GM12878 (cell line): ENCODE data around the gene C4orf17. TPM values are rescaled to one million over a fixed set of nuclear protein-coding genes. Genes with fewer than 3 reads are reported as not detected.

Source experiments
- ATAC-seq: fragments of 200-7000 bp; cut with Tn5 transposase; 3 replicates; pipeline ENCODE4 v1.9.1; 2020; ENCODE audit warnings: mild to moderate bottlenecking, moderate library complexity
- BruUV-seq: library from RNA; stranded (reverse); fragments of 400-500 nt; replicated peaks from 2 replicates; lab custom pipeline; 2021; lab: Mats Ljungman, UMichigan
- CTCF ChIA-PET: fragments of 300-600 bp; sonication (Branson Sonifier 250); formaldehyde crosslinking; extraction: SDS; loops from one replicate; lab custom pipeline; 2021; ENCODE audit warnings: inconsistent platforms; lab: Yijun Ruan, JAX
- POLR2A ChIA-PET: fragments of 350-600 bp; formaldehyde crosslinking; extraction: SDS; loops from one replicate; lab custom pipeline; 2021; ENCODE audit warnings: inconsistent platforms; lab: Charles Lee
- RAD21 ChIA-PET: fragments of 300-600 bp; sonication (Branson Sonifier 250); formaldehyde crosslinking; loops from one replicate; lab custom pipeline; 2023; ENCODE audit warnings: antibody characterized with exemption; ENCODE audit not compliant: unreplicated experiment; lab: Charles Lee
- SMC1A ChIA-PET: fragments of 300-600 bp; sonication (Branson Sonifier 250); formaldehyde crosslinking; loops from one replicate; lab custom pipeline; 2023; ENCODE audit not compliant: unreplicated experiment, uncharacterized antibody; lab: Charles Lee
- DNase-seq: peaks from one replicate; pipeline ENCODE4 v3.0.0-alpha.2; 2011; ENCODE audit warnings: low read depth, low spot score
- FAIRE-seq: peaks from 3 replicates; lab custom pipeline; 2011; peaks lifted over from hg19 to GRCh38; lab: Jason Lieb, UNC
- H2AFZ ChIP-seq: 2 replicates; pipeline ENCODE4 v1.6.0; 2011; ENCODE audit warnings: low read depth, low read length, control low read depth; ENCODE audit not compliant: control insufficient read depth
- H3K27ac ChIP-seq: 2 replicates; pipeline ENCODE4 v1.5.1; 2011; ENCODE audit warnings: control low read depth; ENCODE audit not compliant: control insufficient read depth, insufficient read depth
- H3K27me3 ChIP-seq, 2 experiments: replicated peaks in 1 of 2; 2 replicates each; pipeline versions ENCODE4 v1.6.0 to v1.6.1; 2011; ENCODE audit warnings: low read length in 1 of 2; ENCODE audit not compliant: control insufficient read depth in 2 of 2, insufficient read depth in 2 of 2
- H3K36me3 ChIP-seq, 2 experiments: 2 replicates each; pipeline ENCODE4 v1.5.1; 2011; ENCODE audit warnings: low read length in 1 of 2; ENCODE audit not compliant: control insufficient read depth in 2 of 2, insufficient read depth in 2 of 2
- H3K4me1 ChIP-seq: 2 replicates; pipeline ENCODE4 v1.6.1; 2011; ENCODE audit warnings: mild to moderate bottlenecking, low read length, moderate library complexity, mixed read lengths; ENCODE audit not compliant: control insufficient read depth, insufficient read depth
- H3K4me2 ChIP-seq: 2 replicates; pipeline ENCODE4 v1.6.0; 2011; ENCODE audit warnings: control low read depth; ENCODE audit not compliant: control insufficient read depth, insufficient read depth
- H3K4me3 ChIP-seq: fragments of 200-600 bp; sonication (generic); 2 replicates; pipeline ENCODE4 v1.5.1; 2016
- H3K79me2 ChIP-seq: 2 replicates; pipeline ENCODE4 v1.6.0; 2011; ENCODE audit warnings: low read length; ENCODE audit not compliant: control insufficient read depth, insufficient read depth
- H3K9ac ChIP-seq: 2 replicates; pipeline ENCODE4 v1.8.0; 2011; ENCODE audit warnings: low read length, control low read depth, mixed read lengths; ENCODE audit not compliant: control insufficient read depth, insufficient read depth
- H3K9me3 ChIP-seq: replicated peaks from 3 replicates; pipeline ENCODE4 v1.5.1; 2011; ENCODE audit warnings: mild to moderate bottlenecking, low read length; ENCODE audit not compliant: control insufficient read depth, insufficient read depth
- H4K20me1 ChIP-seq: 2 replicates; pipeline ENCODE4 v1.6.0; 2011; ENCODE audit not compliant: control insufficient read depth, insufficient read depth
- ATF2 ChIP-seq: IDR thresholded peaks from 2 replicates; pipeline ENCODE4 v1.6.1; 2012; ENCODE audit warnings: low read length, inconsistent platforms
- ATF3 ChIP-seq: IDR thresholded peaks from 2 replicates; pipeline ENCODE4 v1.6.1; 2011; ENCODE audit warnings: low read depth, mild to moderate bottlenecking, low read length, moderate library complexity, borderline replicate concordance; ENCODE audit errors: extremely low read depth
- BCL3 ChIP-seq: IDR thresholded peaks from 2 replicates; pipeline ENCODE4 v1.6.1; 2011; ENCODE audit warnings: borderline replicate concordance, low read depth, mild to moderate bottlenecking, moderate library complexity, low read length; ENCODE audit not compliant: insufficient read depth, poor library complexity, severe bottlenecking
- BMI1 ChIP-seq: fragments of 450-650 bp; IDR thresholded peaks from 2 replicates; pipeline ENCODE4 v1.6.1; 2016; ENCODE audit warnings: mild to moderate bottlenecking, moderate library complexity, borderline replicate concordance
- CBX5 ChIP-seq: sonication (generic); IDR thresholded peaks from 2 replicates; pipeline ENCODE4 v1.6.1; 2016; ENCODE audit warnings: low read depth, moderate library complexity, mild to moderate bottlenecking, inconsistent platforms
- CEBPB ChIP-seq, 2 experiments: fragments of 150-350 bp in 1 of 2; IDR thresholded peaks; 2 replicates each; pipeline ENCODE4 v1.6.1; 2012 to 2014; ENCODE audit warnings: low read depth in 2 of 2, low read length in 2 of 2, borderline replicate concordance in 1 of 2, inconsistent platforms in 1 of 2
- CREB1 ChIP-seq: IDR thresholded peaks from 2 replicates; pipeline ENCODE4 v1.6.1; 2012; ENCODE audit warnings: low read depth, mild to moderate bottlenecking, inconsistent platforms
- HDAC6 ChIP-seq: fragments of 200-600 bp; sonication (generic); IDR thresholded peaks from one replicate; pipeline ENCODE4 v1.8.0; 2017; ENCODE audit warnings: antibody characterized with exemption; ENCODE audit not compliant: unreplicated experiment
- NFIC ChIP-seq: IDR thresholded peaks from 2 replicates; pipeline ENCODE4 v1.6.1; 2012; ENCODE audit warnings: low read depth, mild to moderate bottlenecking, inconsistent platforms, low read length, moderate library complexity
- NR2F1 ChIP-seq: fragments of 450-650 bp; conservative IDR thresholded peaks from 2 replicates; pipeline ENCODE4 v1.6.1; 2017; ENCODE audit warnings: mild to moderate bottlenecking
- PRDM15 ChIP-seq: fragments of 450-650 bp; formaldehyde crosslinking; IDR thresholded peaks from 2 replicates; pipeline ENCODE4 v1.4.0; 2020; ENCODE audit warnings: mild to moderate bottlenecking, moderate library complexity
- RBBP5 ChIP-seq: fragments of 200-600 bp; sonication (generic); conservative IDR thresholded peaks from 2 replicates; pipeline ENCODE4 v1.6.1; 2016
- SRF ChIP-seq, 2 experiments: IDR thresholded peaks; 2 replicates each; pipeline ENCODE4 v1.6.1; 2011; ENCODE audit warnings: low read depth in 2 of 2, low read length in 2 of 2, mild to moderate bottlenecking in 1 of 2, moderate library complexity in 1 of 2
- TAF1 ChIP-seq: IDR thresholded peaks from 2 replicates; pipeline ENCODE4 v1.6.1; 2011; ENCODE audit warnings: mild to moderate bottlenecking, low read depth, low read length, borderline replicate concordance
- ZNF207 ChIP-seq: fragments of 450-650 bp; IDR thresholded peaks from 2 replicates; pipeline ENCODE4 v1.6.1; 2014; ENCODE audit warnings: antibody characterized with exemption, mild to moderate bottlenecking, borderline replicate concordance
- ZSCAN29 ChIP-seq: fragments of 450-650 bp; IDR thresholded peaks from 2 replicates; pipeline ENCODE4 v1.6.1; 2017; ENCODE audit warnings: mild to moderate bottlenecking, moderate library complexity
- in situ Hi-C: fragments of 300-500 bp; cut with MboI; formaldehyde crosslinking; loops from 9 replicates; pipeline ENCODE4 v1.14.3; 2018; ENCODE audit warnings: mixed read lengths
- intact Hi-C: fragments of 100-400 bp; cut with micrococcal nuclease; formaldehyde crosslinking; loops from one replicate; pipeline ENCODE4 v1.14.2; 2022; ENCODE audit not compliant: unreplicated experiment
- polyA plus RNA-seq, 11 experiments: library from polyadenylated mRNA; depleted of rRNA in 4 of 11; unstranded in 6 of 11; stranded (reverse) in 5 of 11; fragments of >200 nt; fragmentation: Nextera tagmentation in 4 of 11; fragmentation: Illumina TruSeq in 1 of 11; extraction: Ambion mirVana in 4 of 11; extraction: Trizol in 1 of 11; gene quantifications; 1 replicate in 1 of 11; 2 replicates in 10 of 11; pipeline versions ENCODE4 v1.2.1 to v1.2.3, GENCODE V29; 2011 to 2016; ENCODE audit warnings: inconsistent platforms in 2 of 11, missing spikeins in 2 of 11, low read depth in 1 of 11
- total RNA-seq, 4 experiments: library from RNA; depleted of rRNA in 3 of 4; stranded (reverse); fragments of >200 nt in 3 of 4; fragmentation: Illumina TruSeq in 1 of 4; extraction: Trizol in 1 of 4; gene quantifications; 2 replicates each; pipeline versions ENCODE4 v1.2.1 to v1.2.3, GENCODE V29; 2013 to 2021
- TF ChIP-seq, protein P1 (sequence below): fragments of 450-650 bp; IDR thresholded peaks from 2 replicates; pipeline ENCODE4 v1.6.1; 2016; ENCODE audit warnings: mild to moderate bottlenecking

The C4orf17 gene
- total and polyA plus RNA-seq, 10 of the 15 experiments (the other 5 are each of a cell fraction or from before 2014, with no cell fraction given), result not detected

GRCh38 chr4:99540277-99540939, 29.6 kb downstream of the C4orf17 start:
- no peak for TF ChIP-seq PRDM15 (CRISPR knock-in tag)
- TF ChIP-seq HDAC6, result no peak
- TF ChIP-seq ZNF207, result no peak
- TF ChIP-seq, protein P1, sequence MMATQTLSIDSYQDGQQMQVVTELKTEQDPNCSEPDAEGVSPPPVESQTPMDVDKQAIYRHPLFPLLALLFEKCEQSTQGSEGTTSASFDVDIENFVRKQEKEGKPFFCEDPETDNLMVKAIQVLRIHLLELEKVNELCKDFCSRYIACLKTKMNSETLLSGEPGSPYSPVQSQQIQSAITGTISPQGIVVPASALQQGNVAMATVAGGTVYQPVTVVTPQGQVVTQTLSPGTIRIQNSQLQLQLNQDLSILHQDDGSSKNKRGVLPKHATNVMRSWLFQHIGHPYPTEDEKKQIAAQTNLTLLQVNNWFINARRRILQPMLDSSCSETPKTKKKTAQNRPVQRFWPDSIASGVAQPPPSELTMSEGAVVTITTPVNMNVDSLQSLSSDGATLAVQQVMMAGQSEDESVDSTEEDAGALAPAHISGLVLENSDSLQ, result no peak
- no peak for TF ChIP-seq CREB1
- no peak for TF ChIP-seq BCL3
- no peak for TF ChIP-seq TAF1
- no peak for TF ChIP-seq BMI1
- TF ChIP-seq ATF3, result no peak
- no peak for TF ChIP-seq ZSCAN29
- no peak for TF ChIP-seq NR2F1
- no peak for TF ChIP-seq NFIC
- no peak for TF ChIP-seq CEBPB (IDR thresholded peaks at IDR 0.05; ENCODE audit: borderline replicate concordance in 1 of 2, low read depth in 2 of 2, low read length in 2 of 2)
- no peak for TF ChIP-seq CBX5
- TF ChIP-seq SRF (IDR thresholded peaks at IDR 0.05; ENCODE audit: low read depth in 2 of 2, low read length in 2 of 2), result no peak
- TF ChIP-seq ATF2, result no peak
- no peak for TF ChIP-seq RBBP5
- BruUV-seq, result no TSS peak
- H3K4me2 ChIP-seq, result no peak overlapping the region
- H4K20me1 ChIP-seq, result no peaks in the 10 kb centered on the region
- no peaks in the 10 kb centered on the region for H3K9me3 ChIP-seq
- H2AFZ ChIP-seq, result no peak overlapping the region
- no peak for DNase-seq
- no peaks in the 10 kb centered on the region for H3K4me1 ChIP-seq
- no peak for ATAC-seq
- H3K4me3 ChIP-seq, result no peak overlapping the region
- no peaks in the 10 kb centered on the region for H3K79me2 ChIP-seq
- SMC1A ChIA-PET, result no interaction called here
- H3K27me3 ChIP-seq, result no peaks in the 10 kb centered on the region
- H3K36me3 ChIP-seq, result no peaks in the 10 kb centered on the region
- POLR2A ChIA-PET, result no interaction called here
- no peak for FAIRE-seq
- H3K27ac ChIP-seq, result no peak overlapping the region
- in situ Hi-C loops (no loop called here), intact Hi-C loops (no loop called here)
- CTCF ChIA-PET, result no interaction called here
- no peak overlapping the region for H3K9ac ChIP-seq
- RAD21 ChIA-PET, result no interaction called here
